GM18502 (cell line): Measurements from ENCODE around the gene NF2.

ENCODE experiments used
- ATAC-seq: cut with Tn5 transposase; IDR thresholded peaks from one replicate; pipeline ENCODE4 v1.9.1; 2021; ENCODE audit warnings: mild to moderate bottlenecking; ENCODE audit not compliant: unreplicated experiment, poor library complexity

Gene NF2

GRCh38 chr22:29717789-29718188 lies 114.4 kb downstream of the NF2 start:
- no peak for ATAC-seq

GRCh38 chr22:29718949-29719898 lies 115.8 kb downstream of the NF2 start:
- no peak for ATAC-seq

- ATAC-seq: no peak
Measured at GRCh38 chr22:29719899-29720645, 116.6 kb downstream of the NF2 start, which contains the start of gene CABP7. CABP7 (plus strand) TSS chr22:29720003; CDS start chr22:29720425, 422 bp downstream.

- ATAC-seq: no peak
Measured at GRCh38 chr22:29720811-29721323, 117.4 kb downstream of the NF2 start.

GRCh38 chr22:29722151-29722550 lies 118.7 kb downstream of the NF2 start:
- ATAC-seq: no peak

GRCh38 chr22:29722587-29722986 lies 119.2 kb downstream of the NF2 start:
- ATAC-seq: no peak

- ATAC-seq: no peak
Measured at GRCh38 chr22:29723766-29724165, 120.3 kb downstream of the NF2 start.

GRCh38 chr22:29724843-29725242 lies 121.4 kb downstream of the NF2 start:
- ATAC-seq: no peak

GRCh38 chr22:29726106-29726505 lies 122.7 kb downstream of the NF2 start:
- ATAC-seq: no peak

GRCh38 chr22:29726512-29727130 lies 123.2 kb downstream of the NF2 start:
- ATAC-seq: no peak

GRCh38 chr22:29727131-29727523 lies 123.7 kb downstream of the NF2 start:
- no peak for ATAC-seq

GRCh38 chr22:29729161-29729560 lies 125.7 kb downstream of the NF2 start:
- ATAC-seq: no peak

- no peak for ATAC-seq
Measured at GRCh38 chr22:29731058-29731850, 127.8 kb downstream of the NF2 start.

- ATAC-seq: no peak
Measured at GRCh38 chr22:29732883-29733282, 129.4 kb downstream of the NF2 start.

GRCh38 chr22:29733362-29734201 lies 130.1 kb downstream of the NF2 start:
- no peak for ATAC-seq

- ATAC-seq: no peak
Measured at GRCh38 chr22:29734406-29734805, 131.0 kb downstream of the NF2 start.

GRCh38 chr22:29734838-29735237 lies 131.4 kb downstream of the NF2 start:
- ATAC-seq: no peak

GRCh38 chr22:29735416-29735815 lies 132.0 kb downstream of the NF2 start:
- no peak for ATAC-seq
